MM.1S (cell line): ENCODE measurements around the gene PDE11A.

ENCODE experiments used
- DNase-seq: peaks from one replicate; pipeline ENCODE4 v3.0.0-alpha.2; 2015
- H2AFZ ChIP-seq: fragments of 300-600 bp; sonication (generic); 2 replicates; pipeline ENCODE4 v1.6.0; 2016; ENCODE audit warnings: antibody characterized with exemption, low read length
- H3F3A ChIP-seq: fragments of 300-600 bp; sonication (generic); 2 replicates; pipeline ENCODE4 v1.6.1; 2016; ENCODE audit warnings: mild to moderate bottlenecking, antibody characterized with exemption, low read length, moderate library complexity, mixed read lengths; ENCODE audit not compliant: insufficient read depth
- H3K27ac ChIP-seq: fragments of 300-600 bp; sonication (generic); 2 replicates; pipeline ENCODE4 v1.5.1; 2016; ENCODE audit warnings: mild to moderate bottlenecking, low read length
- H3K27me3 ChIP-seq: fragments of 300-600 bp; sonication (generic); replicated peaks from 2 replicates; pipeline ENCODE4 v1.6.0; 2016; ENCODE audit warnings: low read length; ENCODE audit not compliant: insufficient read depth
- H3K36me3 ChIP-seq: fragments of 300-600 bp; sonication (generic); replicated peaks from 2 replicates; pipeline ENCODE4 v1.6.1; 2016; ENCODE audit warnings: mild to moderate bottlenecking, low read length, mixed read lengths; ENCODE audit not compliant: insufficient read depth
- H3K4me1 ChIP-seq: fragments of 300-600 bp; sonication (generic); 2 replicates; pipeline ENCODE4 v1.6.1; 2016; ENCODE audit warnings: low read length, mixed read lengths
- H3K4me2 ChIP-seq: fragments of 300-600 bp; sonication (generic); 2 replicates; pipeline ENCODE4 v1.6.0; 2016; ENCODE audit warnings: low read depth, low read length
- H3K4me3 ChIP-seq: fragments of 300-600 bp; sonication (generic); 2 replicates; pipeline ENCODE4 v1.5.1; 2016; ENCODE audit warnings: low read length, mixed read lengths
- H3K79me2 ChIP-seq: fragments of 300-600 bp; sonication (generic); 2 replicates; pipeline ENCODE4 v1.6.1; 2016; ENCODE audit warnings: mixed run types, low read length, mixed read lengths
- H3K9ac ChIP-seq: fragments of 300-600 bp; sonication (generic); 2 replicates; pipeline ENCODE4 v1.6.1; 2016; ENCODE audit warnings: low read length, mixed read lengths
- H3K9me2 ChIP-seq: fragments of 300-600 bp; sonication (generic); replicated peaks from 2 replicates; pipeline ENCODE4 v1.6.1; 2016; ENCODE audit warnings: mild to moderate bottlenecking, low read length, mixed read lengths; ENCODE audit not compliant: insufficient read depth
- H3K9me3 ChIP-seq: fragments of 300-600 bp; sonication (generic); replicated peaks from 2 replicates; pipeline ENCODE4 v1.6.1; 2016; ENCODE audit warnings: mild to moderate bottlenecking, low read length, mixed read lengths; ENCODE audit not compliant: insufficient read depth
- H4K20me1 ChIP-seq: fragments of 300-600 bp; sonication (generic); 2 replicates; pipeline ENCODE4 v1.6.1; 2016; ENCODE audit warnings: mild to moderate bottlenecking, low read length, moderate library complexity, mixed read lengths; ENCODE audit not compliant: insufficient read depth
- EZH2 ChIP-seq: fragments of 300-600 bp; sonication (generic); optimal IDR thresholded peaks from 2 replicates; pipeline ENCODE3; 2017; ENCODE audit warnings: low read depth, mild to moderate bottlenecking, antibody characterized with exemption, low read length, mixed read lengths
- EZH2phosphoT487 ChIP-seq: fragments of 300-600 bp; sonication (generic); IDR thresholded peaks from 2 replicates; pipeline ENCODE4 v1.6.1; 2018; ENCODE audit warnings: antibody characterized with exemption, low read length
- TF ChIP-seq, protein P1 (sequence below): fragments of 300-600 bp; sonication (generic); IDR thresholded peaks from 2 replicates; pipeline ENCODE4 v1.5.1; 2016; ENCODE audit warnings: antibody characterized with exemption, low read length, mixed read lengths

The PDE11A gene

DNA sequence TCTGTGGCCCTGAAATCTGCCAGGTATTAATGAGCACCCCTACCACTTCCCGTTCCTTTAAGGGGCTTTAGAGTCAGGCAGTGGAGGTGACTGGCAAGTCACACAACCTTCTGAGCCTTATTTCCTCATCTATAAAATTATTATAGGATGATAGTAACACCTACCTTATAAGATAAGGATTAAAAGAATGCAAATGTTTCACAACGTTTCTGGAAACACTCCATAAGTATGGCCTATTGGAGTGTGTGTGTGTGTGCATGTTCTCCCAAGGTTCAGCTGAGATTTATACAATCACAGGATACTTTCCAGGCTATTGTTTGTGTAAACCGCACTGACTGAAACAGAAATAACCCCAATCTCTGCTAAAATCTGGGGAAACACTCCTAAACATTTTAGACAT, 176.0 kb downstream of the PDE11A start:
- Histone ChIP-seq H3K27me3 (no peaks in the 10 kb centered on the region), H3K4me1 (no peaks in the 10 kb centered on the region), H2AFZ (no peak overlapping the region), H3K27ac (no peak overlapping the region), H4K20me1 (no peaks in the 10 kb centered on the region), H3K4me3 (no peak overlapping the region), H3K4me2 (no peak overlapping the region), H3K79me2 (no peaks in the 10 kb centered on the region), H3K36me3 (no peaks in the 10 kb centered on the region), H3K9me2 (no peaks in the 10 kb centered on the region), H3F3A (no peaks in the 10 kb centered on the region), H3K9me3 (no peaks in the 10 kb centered on the region), H3K9ac (no peak overlapping the region)
- no peak for TF ChIP-seq EZH2phosphoT487
- TF ChIP-seq, protein P1, sequence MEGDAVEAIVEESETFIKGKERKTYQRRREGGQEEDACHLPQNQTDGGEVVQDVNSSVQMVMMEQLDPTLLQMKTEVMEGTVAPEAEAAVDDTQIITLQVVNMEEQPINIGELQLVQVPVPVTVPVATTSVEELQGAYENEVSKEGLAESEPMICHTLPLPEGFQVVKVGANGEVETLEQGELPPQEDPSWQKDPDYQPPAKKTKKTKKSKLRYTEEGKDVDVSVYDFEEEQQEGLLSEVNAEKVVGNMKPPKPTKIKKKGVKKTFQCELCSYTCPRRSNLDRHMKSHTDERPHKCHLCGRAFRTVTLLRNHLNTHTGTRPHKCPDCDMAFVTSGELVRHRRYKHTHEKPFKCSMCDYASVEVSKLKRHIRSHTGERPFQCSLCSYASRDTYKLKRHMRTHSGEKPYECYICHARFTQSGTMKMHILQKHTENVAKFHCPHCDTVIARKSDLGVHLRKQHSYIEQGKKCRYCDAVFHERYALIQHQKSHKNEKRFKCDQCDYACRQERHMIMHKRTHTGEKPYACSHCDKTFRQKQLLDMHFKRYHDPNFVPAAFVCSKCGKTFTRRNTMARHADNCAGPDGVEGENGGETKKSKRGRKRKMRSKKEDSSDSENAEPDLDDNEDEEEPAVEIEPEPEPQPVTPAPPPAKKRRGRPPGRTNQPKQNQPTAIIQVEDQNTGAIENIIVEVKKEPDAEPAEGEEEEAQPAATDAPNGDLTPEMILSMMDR = no peak
- no peak for DNase-seq

GRCh38 chr2:177894546-177894945, 178.0 kb downstream of the PDE11A start:
- DNase-seq = no peak
- Histone ChIP-seq H2AFZ (no peak overlapping the region), H3F3A (no peaks in the 10 kb centered on the region), H3K79me2 (no peaks in the 10 kb centered on the region), H3K4me3 (no peak overlapping the region), H3K4me2 (no peak overlapping the region), H3K27ac (no peak overlapping the region), H3K27me3 (no peaks in the 10 kb centered on the region), H3K4me1 (no peaks in the 10 kb centered on the region), H3K36me3 (no peaks in the 10 kb centered on the region), H4K20me1 (no peaks in the 10 kb centered on the region), H3K9ac (no peak overlapping the region), H3K9me3 (no peaks in the 10 kb centered on the region), H3K9me2 (no peaks in the 10 kb centered on the region)
- TF ChIP-seq, protein P1 = no peak
- TF ChIP-seq EZH2phosphoT487 (no peak), EZH2 (no peak)

DNA sequence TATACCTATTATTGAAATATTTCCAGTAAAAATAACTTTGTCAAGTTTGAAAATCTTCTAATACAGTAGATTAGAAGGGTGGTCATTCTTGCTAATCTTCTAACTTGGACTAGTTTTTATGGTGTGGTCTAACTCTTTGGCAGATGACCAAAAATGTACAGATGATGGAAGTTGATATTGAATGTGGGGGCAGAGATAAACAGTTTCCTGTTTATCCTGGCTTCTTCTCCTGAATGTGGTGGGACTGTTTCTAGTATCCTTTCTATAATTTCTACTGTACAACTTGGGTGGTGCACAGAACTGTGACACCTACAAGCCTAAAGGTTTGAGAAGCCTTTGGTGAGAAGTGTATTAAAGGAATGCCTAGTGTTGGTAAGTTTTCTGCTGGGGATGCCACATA, 178.7 kb downstream of the PDE11A start:
- no peaks in the 10 kb centered on the region for H4K20me1 ChIP-seq
- TF ChIP-seq EZH2 (no peak), EZH2phosphoT487 (no peak)
- TF ChIP-seq, protein P1 = no peak
- H3K4me2 ChIP-seq = no peak overlapping the region
- H3K79me2 ChIP-seq = no peaks in the 10 kb centered on the region
- no peaks in the 10 kb centered on the region for H3K4me1 ChIP-seq
- no peak overlapping the region for H3K4me3 ChIP-seq
- no peaks in the 10 kb centered on the region for H3K36me3 ChIP-seq
- no peak for DNase-seq
- H2AFZ ChIP-seq = no peak overlapping the region
- no peak overlapping the region for H3K9ac ChIP-seq
- H3F3A ChIP-seq = no peaks in the 10 kb centered on the region
- H3K27ac ChIP-seq = no peak overlapping the region
- H3K9me2 ChIP-seq = no peaks in the 10 kb centered on the region
- no peaks in the 10 kb centered on the region for H3K27me3 ChIP-seq
- no peaks in the 10 kb centered on the region for H3K9me3 ChIP-seq

- H3K79me2 ChIP-seq = no peaks in the 10 kb centered on the region
- H3K9me3 ChIP-seq = no peaks in the 10 kb centered on the region
- H3F3A ChIP-seq = no peaks in the 10 kb centered on the region
- H4K20me1 ChIP-seq = no peaks in the 10 kb centered on the region
- no peak overlapping the region for H3K4me2 ChIP-seq
- H3K4me3 ChIP-seq = no peak overlapping the region
- H3K4me1 ChIP-seq = no peaks in the 10 kb centered on the region
- TF ChIP-seq EZH2phosphoT487 (no peak), EZH2 (no peak)
- TF ChIP-seq, protein P1 = no peak
- H3K9me2 ChIP-seq = no peaks in the 10 kb centered on the region
- no peak overlapping the region for H3K9ac ChIP-seq
- DNase-seq = no peak
- H2AFZ ChIP-seq = no peak overlapping the region
- no peaks in the 10 kb centered on the region for H3K27me3 ChIP-seq
- H3K27ac ChIP-seq = no peak overlapping the region
- no peaks in the 10 kb centered on the region for H3K36me3 ChIP-seq
Measured at GRCh38 chr2:177891533-177891932, 181.0 kb downstream of the PDE11A start.
